Rectal smooth muscle tissue (tissue), 1 donor: ENCODE results near the gene PTPN21.
"Not testable (repeated sequence)": the region's sequence is repeated elsewhere in the genome, so short reads cannot be mapped to it uniquely, and the experiment has no call there.

Experiments used
- H3K27ac ChIP-seq: one replicate; pipeline ENCODE4 v1.7.0; 2013; ENCODE audit warnings: low read depth, low read length, inconsistent platforms
- H3K27me3 ChIP-seq: one replicate; pipeline ENCODE4 v1.7.0; 2013; ENCODE audit warnings: low read length; ENCODE audit not compliant: control insufficient read depth, insufficient read depth
- H3K36me3 ChIP-seq: one replicate; pipeline ENCODE4 v1.7.0; 2013; ENCODE audit warnings: low read length; ENCODE audit not compliant: control insufficient read depth, insufficient read depth
- H3K4me1 ChIP-seq: one replicate; pipeline ENCODE4 v1.7.0; 2013; ENCODE audit warnings: low read length; ENCODE audit not compliant: control insufficient read depth, insufficient read depth
- H3K4me3 ChIP-seq: one replicate; pipeline ENCODE4 v1.7.0; 2013; ENCODE audit warnings: low read length
- H3K9ac ChIP-seq: one replicate; pipeline ENCODE4 v1.7.0; 2013; ENCODE audit warnings: low read length

PTPN21 gene

DNA sequence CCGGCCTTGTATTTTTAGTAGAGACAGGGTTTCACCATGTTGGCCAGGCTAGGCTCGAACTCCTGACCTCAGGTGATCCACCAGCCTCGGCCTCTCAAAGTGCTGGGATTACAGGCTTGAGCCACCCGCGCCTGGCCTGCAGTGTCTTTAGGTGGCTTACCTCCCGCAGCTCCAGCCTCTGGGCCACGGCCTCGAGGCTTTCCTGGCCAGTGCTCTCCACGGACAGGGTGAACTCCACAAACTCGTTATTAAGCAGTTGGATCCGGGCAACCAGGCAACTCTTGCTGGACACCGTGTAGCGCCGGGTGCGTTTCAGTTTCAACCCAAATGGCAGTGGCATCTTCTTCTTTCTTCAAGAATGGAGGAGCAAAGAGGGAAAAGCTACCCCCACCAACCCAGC lies 4.7 kb downstream of the PTPN21 start:
- Histone ChIP-seq H3K4me1 (no peaks in the 10 kb centered on the region), H3K27ac (no peak overlapping the region), H3K4me3 (no peak overlapping the region), H3K27me3 (no peaks in the 10 kb centered on the region), H3K36me3 (no peaks in the 10 kb centered on the region), H3K9ac (no peak overlapping the region)

- no peak overlapping the region for H3K4me3 ChIP-seq
- H3K4me1 ChIP-seq: no peaks in the 10 kb centered on the region
- H3K27ac ChIP-seq: no peak overlapping the region
- H3K36me3 ChIP-seq: no peaks in the 10 kb centered on the region
- H3K9ac ChIP-seq: no peak overlapping the region
- H3K27me3 ChIP-seq: no peaks in the 10 kb centered on the region
Observed at GRCh38 chr14:88547386-88547780, 7.4 kb downstream of the PTPN21 start.

GRCh38 chr14:88546621-88547385 lies 8.0 kb downstream of the PTPN21 start:
- no peaks in the 10 kb centered on the region for H3K27me3 ChIP-seq
- no peak overlapping the region for H3K9ac ChIP-seq
- no peaks in the 10 kb centered on the region for H3K36me3 ChIP-seq
- H3K4me1 ChIP-seq: no peaks in the 10 kb centered on the region
- no peak overlapping the region for H3K27ac ChIP-seq
- H3K4me3 ChIP-seq: no peak overlapping the region

- Histone ChIP-seq H3K27ac (no peak overlapping the region), H3K36me3 (no peaks in the 10 kb centered on the region), H3K4me3 (no peak overlapping the region), H3K9ac (no peak overlapping the region), H3K4me1 (no peaks in the 10 kb centered on the region), H3K27me3 (no peaks in the 10 kb centered on the region)
Observed at GRCh38 chr14:88545256-88545655, 9.6 kb downstream of the PTPN21 start.

GRCh38 chr14:88542857-88543795 lies 11.7 kb downstream of the PTPN21 start:
- Histone ChIP-seq H3K27ac (no peak overlapping the region), H3K4me3 (no peak overlapping the region), H3K4me1 (no peaks in the 10 kb centered on the region), H3K36me3 (no peaks in the 10 kb centered on the region), H3K9ac (no peak overlapping the region), H3K27me3 (no peaks in the 10 kb centered on the region)

- H3K4me1 ChIP-seq: no peaks in the 10 kb centered on the region
- no peak overlapping the region for H3K4me3 ChIP-seq
- no peak overlapping the region for H3K27ac ChIP-seq
- H3K27me3 ChIP-seq: no peaks in the 10 kb centered on the region
- no peaks in the 10 kb centered on the region for H3K36me3 ChIP-seq
- no peak overlapping the region for H3K9ac ChIP-seq
Observed at GRCh38 chr14:88541324-88541723, 13.5 kb downstream of the PTPN21 start.

GRCh38 chr14:88535813-88536212 lies 19.0 kb downstream of the PTPN21 start:
- no peaks in the 10 kb centered on the region for H3K4me1 ChIP-seq
- H3K36me3 ChIP-seq: no peaks in the 10 kb centered on the region
- no peak overlapping the region for H3K4me3 ChIP-seq
- no peak overlapping the region for H3K27ac ChIP-seq
- no peaks in the 10 kb centered on the region for H3K27me3 ChIP-seq
- H3K9ac ChIP-seq: no peak overlapping the region

DNA sequence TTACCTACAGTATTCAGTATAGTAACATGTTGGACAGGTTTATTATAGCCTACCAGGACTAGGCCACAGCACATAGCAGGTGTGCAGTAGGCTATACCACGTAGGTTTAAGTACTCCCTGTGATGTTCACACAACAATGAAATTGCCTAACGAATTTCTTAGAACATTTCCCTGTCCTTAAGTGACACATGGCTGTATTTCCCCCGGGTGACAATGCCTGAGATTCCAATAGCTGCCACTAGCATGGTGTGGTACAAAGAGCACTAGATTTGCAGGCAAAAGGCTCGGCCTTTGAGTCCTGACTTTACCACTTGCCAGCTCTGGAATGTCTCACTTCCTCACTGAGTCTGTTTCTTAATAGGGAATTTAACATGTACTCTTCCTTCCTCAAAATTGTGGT lies 19.7 kb downstream of the PTPN21 start:
- Histone ChIP-seq H3K27me3 (no peaks in the 10 kb centered on the region), H3K36me3 (no peaks in the 10 kb centered on the region), H3K4me3 (no peak overlapping the region), H3K4me1 (no peaks in the 10 kb centered on the region), H3K27ac (no peak overlapping the region), H3K9ac (no peak overlapping the region)

DNA sequence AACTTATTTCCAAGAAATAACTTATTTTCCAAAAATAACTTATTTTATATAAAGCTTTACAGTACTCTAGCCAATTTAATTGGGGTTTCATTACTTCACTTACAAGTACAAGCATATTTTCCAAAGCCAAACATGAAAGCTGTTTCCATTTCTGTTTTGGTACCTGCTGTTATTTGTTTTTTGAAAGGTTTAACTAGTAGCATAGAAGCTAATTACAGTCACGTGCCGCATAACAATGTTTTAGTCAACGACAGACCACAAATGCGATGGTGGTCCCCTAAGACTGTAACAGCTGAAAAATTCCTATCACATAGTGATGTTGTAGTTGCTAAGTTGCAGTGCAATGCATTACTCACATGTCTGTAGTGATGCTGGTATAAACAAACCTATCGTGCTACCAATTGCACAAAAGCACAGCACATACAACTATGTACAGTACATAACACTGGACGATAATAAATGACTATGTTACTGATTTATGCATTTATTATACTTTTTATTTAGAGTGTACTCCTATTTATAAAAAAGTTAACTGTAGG lies 21.7 kb downstream of the PTPN21 start:
- no peak overlapping the region for H3K9ac ChIP-seq
- no peak overlapping the region for H3K4me3 ChIP-seq
- H3K4me1 ChIP-seq: no peaks in the 10 kb centered on the region
- no peaks in the 10 kb centered on the region for H3K36me3 ChIP-seq
- H3K27ac ChIP-seq: no peak overlapping the region
- H3K27me3 ChIP-seq: no peaks in the 10 kb centered on the region

DNA sequence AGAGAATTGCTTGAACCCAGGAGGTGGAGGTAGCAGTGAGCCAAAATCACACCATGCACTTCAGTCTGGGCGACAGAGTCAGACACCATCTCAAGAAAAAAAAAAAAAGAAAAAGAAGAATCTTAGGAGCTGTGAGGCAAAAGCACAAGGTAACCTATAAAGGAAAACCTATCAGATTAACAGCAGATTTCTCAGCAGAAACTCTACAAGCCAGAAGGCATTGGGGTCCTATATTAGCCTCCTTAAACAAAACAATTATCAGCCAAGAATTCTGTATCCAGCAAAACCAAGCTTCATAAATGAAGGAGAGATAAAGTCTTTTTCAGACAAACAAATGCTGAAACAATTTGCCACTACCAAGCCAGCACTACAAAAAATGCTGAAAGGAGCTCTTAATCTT lies 24.9 kb downstream of the PTPN21 start:
- not testable (repeated sequence) for H3K9ac ChIP-seq, H3K27ac ChIP-seq, H3K4me3 ChIP-seq, H3K4me1 ChIP-seq, H3K36me3 ChIP-seq, H3K27me3 ChIP-seq

- H3K36me3 ChIP-seq: peaks cover 4% of the 10 kb centered on the region
- H3K27me3 ChIP-seq: no peaks in the 10 kb centered on the region
- no peak overlapping the region for H3K27ac ChIP-seq
- H3K4me3 ChIP-seq: no peak overlapping the region
- no peak overlapping the region for H3K9ac ChIP-seq
- H3K4me1 ChIP-seq: no peaks in the 10 kb centered on the region
Observed at GRCh38 chr14:88522393-88522792, 32.4 kb downstream of the PTPN21 start.

GRCh38 chr14:88521818-88522217 lies 33.0 kb downstream of the PTPN21 start:
- peaks cover 4% of the 10 kb centered on the region for H3K36me3 ChIP-seq
- no peaks in the 10 kb centered on the region for H3K27me3 ChIP-seq
- H3K4me3 ChIP-seq: no peak overlapping the region
- H3K4me1 ChIP-seq: no peaks in the 10 kb centered on the region
- no peak overlapping the region for H3K9ac ChIP-seq
- H3K27ac ChIP-seq: no peak overlapping the region
